Activated T-helper 17 cell treated with anti-CD3 and anti-CD28 coated beads, Interleukin-2, amount 50 U/mL, for 72 hours (primary cell): ENCODE measurements around the gene KIF6. TPM values are rescaled to one million over a fixed set of nuclear protein-coding genes. Genes with fewer than 3 reads are reported as not detected.
"Not testable (repeated sequence)": the region's sequence is repeated elsewhere in the genome, so short reads cannot be mapped to it uniquely, and the experiment has no call there.

Source experiments
- ATAC-seq: fragments of 150-1000 bp; cut with Tn5 transposase; replicated peaks from 2 replicates; pipeline ENCODE4 v1.10.0; 2021; ENCODE audit warnings: mild to moderate bottlenecking, moderate library complexity
- H3K27ac Mint-ChIP-seq: one replicate; pipeline ENCODE4 v1.8.0; 2022; ENCODE audit warnings: mixed read lengths
- H3K27me3 Mint-ChIP-seq: one replicate; pipeline ENCODE4 v1.8.0; 2022; ENCODE audit warnings: mixed read lengths
- H3K36me3 Mint-ChIP-seq: one replicate; pipeline ENCODE4 v1.8.0; 2022; ENCODE audit warnings: low read depth, mild to moderate bottlenecking, mixed read lengths
- H3K4me1 Mint-ChIP-seq: one replicate; pipeline ENCODE4 v1.8.0; 2022; ENCODE audit warnings: mixed read lengths
- H3K4me3 Mint-ChIP-seq: one replicate; pipeline ENCODE4 v1.8.0; 2022; ENCODE audit warnings: mild to moderate bottlenecking, mixed read lengths
- H3K9me3 Mint-ChIP-seq: one replicate; pipeline ENCODE4 v1.8.0; 2022; ENCODE audit warnings: mixed read lengths
- total RNA-seq, 2 donors: library from RNA; stranded (reverse); gene quantifications; one replicate each; pipeline ENCODE4 v1.2.3, GENCODE V29; 2022

KIF6 gene
- total RNA-seq, 2 donors from 2014 or later = 0.48 TPM; not detected in 1

DNA sequence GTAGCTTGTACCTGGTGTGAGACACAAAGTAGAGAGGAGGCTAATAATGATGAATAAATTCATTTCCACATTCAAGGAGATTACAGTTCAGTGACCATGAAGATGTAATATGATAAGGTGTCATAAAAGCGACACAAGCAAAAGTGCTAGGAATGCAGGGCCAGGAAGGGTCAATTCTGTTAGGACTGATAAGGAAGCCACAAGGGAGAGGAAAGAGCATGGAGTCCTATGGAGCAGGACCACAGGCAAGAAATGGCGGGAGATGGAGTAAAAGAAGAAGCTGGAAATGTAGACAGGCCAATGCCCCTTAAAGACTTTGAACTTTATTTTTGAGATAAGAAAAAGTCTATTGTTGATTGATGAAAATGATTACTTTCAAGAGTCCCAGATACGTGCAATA is 240.9 kb downstream of the KIF6 start:
- H3K4me3 Mint-ChIP-seq = no peak overlapping the region
- H3K27ac Mint-ChIP-seq = no peak overlapping the region
- no peaks in the 10 kb centered on the region for H3K36me3 Mint-ChIP-seq
- peaks cover 21% of the 10 kb centered on the region for H3K27me3 Mint-ChIP-seq
- no peaks in the 10 kb centered on the region for H3K9me3 Mint-ChIP-seq
- no peaks in the 10 kb centered on the region for H3K4me1 Mint-ChIP-seq
- no peak for ATAC-seq

DNA sequence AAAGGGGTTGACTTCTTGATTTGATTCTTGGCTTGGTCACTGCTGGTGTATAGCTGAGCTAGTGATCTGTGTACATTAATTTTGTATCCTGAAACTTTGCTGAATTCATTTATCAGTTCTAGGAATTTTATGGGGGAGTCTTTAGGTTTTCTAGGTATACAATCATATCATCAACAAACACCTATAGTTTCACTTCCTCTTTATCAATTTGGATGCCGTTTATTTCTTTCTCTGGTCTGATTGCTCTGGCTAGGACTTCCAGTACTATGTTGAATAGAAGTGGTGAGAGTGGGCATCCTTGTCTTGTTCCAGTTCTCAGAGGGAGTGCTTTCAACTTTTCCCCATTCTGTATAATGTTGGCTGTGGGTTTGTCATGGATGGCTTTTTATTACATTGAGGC is 245.4 kb downstream of the KIF6 start:
- not testable (repeated sequence) for ATAC-seq, H3K27ac Mint-ChIP-seq, H3K4me1 Mint-ChIP-seq, H3K9me3 Mint-ChIP-seq, H3K36me3 Mint-ChIP-seq, H3K4me3 Mint-ChIP-seq
- H3K27me3 Mint-ChIP-seq = peaks cover 17% of the 10 kb centered on the region

DNA sequence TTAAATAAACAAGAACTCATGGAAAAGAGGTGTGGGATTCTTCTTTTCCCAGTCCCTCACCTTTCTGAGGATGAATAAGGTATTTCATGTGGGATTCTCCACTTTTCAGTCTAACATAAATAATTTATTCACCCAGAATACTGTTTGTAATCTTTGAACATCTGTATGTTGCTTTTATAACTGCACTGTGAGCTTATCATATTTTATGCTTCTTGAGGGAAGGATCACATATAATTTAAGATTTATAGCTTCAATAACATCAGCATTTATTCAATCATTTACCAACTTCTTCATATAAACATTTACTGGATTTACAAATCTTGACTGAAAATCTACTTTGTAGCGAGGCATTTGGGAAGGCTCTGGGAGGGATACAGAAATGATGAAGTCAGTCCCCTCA is 248.5 kb downstream of the KIF6 start:
- peaks cover 11% of the 10 kb centered on the region for H3K27me3 Mint-ChIP-seq
- no peak overlapping the region for H3K27ac Mint-ChIP-seq
- ATAC-seq = no peak
- peaks cover 3% of the 10 kb centered on the region for H3K4me1 Mint-ChIP-seq
- H3K36me3 Mint-ChIP-seq = no peaks in the 10 kb centered on the region
- H3K4me3 Mint-ChIP-seq = no peak overlapping the region
- H3K9me3 Mint-ChIP-seq = no peaks in the 10 kb centered on the region

GRCh38 chr6:39476151-39476550 is 249.1 kb downstream of the KIF6 start:
- Mint-ChIP-seq H3K4me1 (peaks cover 3% of the 10 kb centered on the region), H3K4me3 (no peak overlapping the region), H3K27me3 (peaks cover 7% of the 10 kb centered on the region), H3K9me3 (no peaks in the 10 kb centered on the region), H3K27ac (no peak overlapping the region), H3K36me3 (no peaks in the 10 kb centered on the region)
- no peak for ATAC-seq

- Mint-ChIP-seq H3K27me3 (peaks cover 4% of the 10 kb centered on the region), H3K27ac (no peak overlapping the region), H3K36me3 (no peaks in the 10 kb centered on the region), H3K9me3 (peaks cover 4% of the 10 kb centered on the region), H3K4me1 (peaks cover 3% of the 10 kb centered on the region), H3K4me3 (no peak overlapping the region)
- ATAC-seq = no peak
Observed at GRCh38 chr6:39471954-39472659, 253.1 kb downstream of the KIF6 start.

DNA sequence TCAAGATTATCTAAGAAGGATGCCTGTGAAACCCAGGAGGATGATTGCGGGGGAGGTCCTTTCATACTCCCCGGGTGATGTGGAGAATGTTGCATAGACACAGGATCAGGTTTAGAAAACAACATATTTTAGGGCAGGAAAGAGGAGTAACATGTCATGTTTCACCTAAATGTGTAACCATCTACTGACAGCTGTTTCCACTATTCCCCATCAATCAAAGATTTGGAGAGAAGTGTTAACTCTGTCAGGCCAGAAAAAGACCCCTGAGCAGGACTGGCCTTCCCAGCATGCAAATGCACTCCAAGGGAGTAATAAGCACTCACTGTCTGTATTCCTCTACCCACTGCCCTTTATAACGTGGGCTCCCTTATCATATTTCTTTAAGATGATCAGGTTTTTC is 254.7 kb downstream of the KIF6 start:
- Mint-ChIP-seq H3K4me3 (no peak overlapping the region), H3K27ac (no peak overlapping the region), H3K9me3 (peaks cover 4% of the 10 kb centered on the region), H3K27me3 (peaks cover 8% of the 10 kb centered on the region), H3K4me1 (peaks cover 3% of the 10 kb centered on the region), H3K36me3 (no peaks in the 10 kb centered on the region)
- no peak for ATAC-seq

GRCh38 chr6:39468385-39468784 is 256.8 kb downstream of the KIF6 start:
- H3K4me3 Mint-ChIP-seq = no peak overlapping the region
- H3K4me1 Mint-ChIP-seq = peaks cover 3% of the 10 kb centered on the region
- H3K9me3 Mint-ChIP-seq = peaks cover 4% of the 10 kb centered on the region
- no peak overlapping the region for H3K27ac Mint-ChIP-seq
- no peaks in the 10 kb centered on the region for H3K36me3 Mint-ChIP-seq
- peaks cover 16% of the 10 kb centered on the region for H3K27me3 Mint-ChIP-seq
- ATAC-seq = no peak

DNA sequence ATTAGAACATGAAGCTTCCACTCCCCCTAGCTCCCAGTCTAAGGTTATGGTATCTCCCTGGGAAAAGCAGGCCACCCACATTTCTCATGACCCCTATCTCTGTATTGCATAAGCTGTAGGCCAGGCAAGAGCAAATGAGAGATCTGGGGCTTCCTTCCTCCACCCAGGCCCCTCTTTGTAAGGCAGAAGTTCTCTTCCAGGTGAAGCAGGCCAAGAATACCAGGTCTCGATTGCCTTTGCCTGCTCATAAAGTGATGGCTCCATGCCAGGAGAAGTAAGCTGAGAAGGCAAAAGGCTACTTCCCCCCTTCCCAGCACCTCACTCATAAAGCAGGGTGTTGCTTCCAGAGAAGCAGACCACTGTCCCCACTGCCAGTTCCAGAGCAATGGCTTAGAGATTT is 258.6 kb downstream of the KIF6 start:
- Mint-ChIP-seq H3K9me3 (peaks cover 4% of the 10 kb centered on the region), H3K4me3 (no peak overlapping the region), H3K36me3 (no peaks in the 10 kb centered on the region), H3K27me3 (peaks cover 21% of the 10 kb centered on the region), H3K4me1 (no peaks in the 10 kb centered on the region), H3K27ac (no peak overlapping the region)
- no peak for ATAC-seq

DNA sequence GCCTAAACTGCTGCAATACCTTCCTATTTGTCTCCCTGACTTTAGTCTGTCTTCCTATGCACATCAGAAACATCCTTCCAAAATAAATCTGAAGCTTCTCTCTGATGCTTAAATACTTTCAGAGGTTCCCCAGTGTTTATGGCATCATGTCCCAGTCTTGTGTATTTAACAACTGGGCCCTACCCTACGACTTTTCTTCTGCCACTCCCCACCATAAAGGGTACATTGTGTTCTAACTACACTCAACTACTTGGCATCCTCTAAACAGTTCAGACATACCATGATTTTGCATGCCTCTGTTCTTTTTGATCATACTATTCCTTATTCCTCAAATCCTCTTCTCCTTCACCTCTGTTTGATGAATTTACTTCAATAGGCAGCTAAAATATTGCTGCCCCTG is 259.7 kb downstream of the KIF6 start:
- no peaks in the 10 kb centered on the region for H3K36me3 Mint-ChIP-seq
- no peaks in the 10 kb centered on the region for H3K4me1 Mint-ChIP-seq
- H3K27ac Mint-ChIP-seq = no peak overlapping the region
- peaks cover 4% of the 10 kb centered on the region for H3K9me3 Mint-ChIP-seq
- H3K4me3 Mint-ChIP-seq = no peak overlapping the region
- no peak for ATAC-seq
- peaks cover 21% of the 10 kb centered on the region for H3K27me3 Mint-ChIP-seq

- H3K4me1 Mint-ChIP-seq = no peaks in the 10 kb centered on the region
- H3K36me3 Mint-ChIP-seq = no peaks in the 10 kb centered on the region
- peaks cover 4% of the 10 kb centered on the region for H3K9me3 Mint-ChIP-seq
- peaks cover 21% of the 10 kb centered on the region for H3K27me3 Mint-ChIP-seq
- ATAC-seq = no peak
- H3K4me3 Mint-ChIP-seq = no peak overlapping the region
- H3K27ac Mint-ChIP-seq = no peak overlapping the region
Observed at GRCh38 chr6:39464067-39464466, 261.1 kb downstream of the KIF6 start.

- Mint-ChIP-seq H3K9me3 (peaks cover 9% of the 10 kb centered on the region), H3K4me3 (no peak overlapping the region), H3K27ac (no peak overlapping the region)
Observed at GRCh38 chr6:39453956-39454524, 271.2 kb downstream of the KIF6 start.

DNA sequence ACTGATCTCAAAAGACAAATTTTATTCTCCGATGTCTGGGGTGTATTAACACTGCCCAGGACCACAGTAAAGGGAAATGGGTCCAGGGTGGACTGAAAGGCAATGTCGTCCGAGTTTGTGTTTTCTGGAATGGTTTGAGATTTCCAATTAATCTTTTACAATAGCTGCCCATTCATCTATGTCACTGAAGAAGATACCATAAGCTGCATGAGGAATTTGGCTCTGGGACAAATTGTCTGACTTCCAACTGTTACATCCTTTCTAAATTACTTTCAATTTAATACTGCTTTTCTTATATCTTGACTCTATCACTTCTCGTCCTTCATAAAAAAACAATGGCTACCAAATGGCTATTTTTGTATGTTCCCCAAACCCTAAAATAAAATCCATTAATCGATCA is 272.0 kb downstream of the KIF6 start:
- no peak for ATAC-seq
- Mint-ChIP-seq H3K27me3 (peaks cover 41% of the 10 kb centered on the region), H3K4me1 (no peaks in the 10 kb centered on the region), H3K36me3 (no peaks in the 10 kb centered on the region), H3K4me3 (no peak overlapping the region), H3K27ac (no peak overlapping the region), H3K9me3 (peaks cover 9% of the 10 kb centered on the region)

More at GRCh38 chr6:39453956-39454524, 271.2 kb downstream of the KIF6 start:
- Mint-ChIP-seq H3K4me1 (no peaks in the 10 kb centered on the region), H3K36me3 (no peaks in the 10 kb centered on the region), H3K27me3 (peaks cover 34% of the 10 kb centered on the region)
- ATAC-seq = no peak

DNA sequence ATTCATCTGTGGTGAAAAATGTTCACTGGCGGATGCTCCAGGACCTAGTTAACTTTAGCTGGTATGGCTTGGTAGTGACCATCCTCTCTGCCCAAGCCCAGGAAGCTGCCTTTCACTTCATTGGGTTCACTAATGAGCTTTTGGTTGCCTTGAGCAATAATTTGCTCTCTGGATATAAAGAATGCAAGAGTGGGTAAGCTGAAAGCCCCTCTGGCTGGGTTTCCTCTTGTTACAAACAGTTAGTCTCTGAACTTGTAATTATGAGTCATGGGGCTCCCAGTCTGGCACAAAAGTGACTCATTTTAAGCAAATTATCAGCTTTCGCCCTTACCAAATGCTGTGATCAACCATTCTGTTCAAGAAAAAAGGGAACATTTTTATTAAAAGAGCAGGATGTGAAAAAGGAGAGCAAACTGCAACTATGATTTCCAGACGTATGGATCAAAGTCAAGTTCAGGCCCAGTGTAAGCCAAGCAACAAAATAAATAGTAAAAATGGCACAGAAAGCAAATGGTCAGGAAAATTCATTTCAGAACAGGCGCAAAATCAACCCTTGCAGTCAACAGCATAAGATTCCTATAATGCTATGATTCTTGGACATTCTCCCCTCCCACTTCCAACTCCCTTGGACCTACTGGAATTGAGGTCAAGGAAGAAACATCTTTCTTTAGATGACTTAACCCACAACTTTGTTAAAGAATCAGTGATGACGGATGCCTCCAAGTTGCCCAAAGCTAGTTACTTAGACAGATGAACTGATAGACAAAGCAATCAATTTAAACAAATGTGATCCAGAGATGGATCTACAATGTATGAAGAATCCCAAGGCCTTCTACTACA is 272.7 kb downstream of the KIF6 start:
- Mint-ChIP-seq H3K27me3 (peaks cover 41% of the 10 kb centered on the region), H3K4me1 (no peaks in the 10 kb centered on the region), H3K36me3 (no peaks in the 10 kb centered on the region), H3K27ac (no peak overlapping the region), H3K9me3 (peaks cover 9% of the 10 kb centered on the region), H3K4me3 (no peak overlapping the region)
- no peak for ATAC-seq

- Mint-ChIP-seq H3K4me3 (no peak overlapping the region), H3K27ac (no peak overlapping the region), H3K4me1 (no peaks in the 10 kb centered on the region), H3K9me3 (peaks cover 9% of the 10 kb centered on the region), H3K27me3 (peaks cover 41% of the 10 kb centered on the region), H3K36me3 (no peaks in the 10 kb centered on the region)
- ATAC-seq = no peak
Observed at GRCh38 chr6:39451831-39452230, 273.4 kb downstream of the KIF6 start.

DNA sequence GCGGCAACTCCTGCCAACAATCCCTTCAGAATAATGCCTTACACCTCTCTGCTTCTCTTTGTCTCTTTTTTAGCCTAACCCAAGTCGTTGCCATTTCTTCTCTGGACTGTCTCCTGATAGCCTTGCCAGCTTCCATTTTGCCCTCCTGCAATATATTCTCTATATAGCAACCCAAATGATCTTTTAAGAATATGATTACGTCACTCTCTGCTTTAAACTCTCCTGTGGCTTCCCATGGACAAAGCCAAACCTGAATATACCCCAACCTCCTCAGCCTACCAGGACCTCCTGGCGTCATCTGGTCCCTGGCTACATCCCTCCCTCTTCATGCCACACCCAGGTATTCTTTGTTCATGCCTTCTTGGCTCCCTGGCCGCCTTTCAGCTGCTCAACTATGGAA is 276.2 kb downstream of the KIF6 start:
- H3K36me3 Mint-ChIP-seq = no peaks in the 10 kb centered on the region
- H3K9me3 Mint-ChIP-seq = peaks cover 6% of the 10 kb centered on the region
- H3K4me1 Mint-ChIP-seq = no peaks in the 10 kb centered on the region
- no peak overlapping the region for H3K27ac Mint-ChIP-seq
- no peak for ATAC-seq
- no peak overlapping the region for H3K4me3 Mint-ChIP-seq
- H3K27me3 Mint-ChIP-seq = peaks cover 41% of the 10 kb centered on the region
